NCI-H2029 (cell line): ENCODE measurements around the gene KCNMB1.
"Not testable (repeated sequence)": the region's sequence is repeated elsewhere in the genome, so short reads cannot be mapped to it uniquely, and the experiment has no call there.

Experiments
- DNase-seq: peaks from one replicate; lab custom pipeline; 2025; lab: John Stamatoyannopoulos, UW

KCNMB1 gene

DNA sequence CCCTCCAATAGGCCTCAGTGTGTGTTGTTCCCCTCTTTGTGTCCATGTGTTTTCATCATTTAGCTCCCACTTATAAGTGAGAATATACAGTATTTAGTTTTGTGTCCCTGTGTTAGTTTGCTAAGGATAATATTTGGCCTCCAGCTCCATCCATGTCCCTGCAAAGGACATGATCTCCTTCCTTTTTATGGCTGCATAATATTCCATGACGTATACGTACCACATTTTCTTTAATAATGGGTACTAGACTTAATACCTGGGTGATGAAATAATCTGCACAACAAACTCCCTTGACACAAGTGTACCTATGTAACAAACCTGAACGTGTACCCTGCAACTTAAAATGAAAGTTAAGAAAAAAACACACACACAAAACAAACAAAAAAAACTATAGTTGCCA is 12.6 kb downstream of the KCNMB1 start:
- DNase-seq, result not testable (repeated sequence)

DNA sequence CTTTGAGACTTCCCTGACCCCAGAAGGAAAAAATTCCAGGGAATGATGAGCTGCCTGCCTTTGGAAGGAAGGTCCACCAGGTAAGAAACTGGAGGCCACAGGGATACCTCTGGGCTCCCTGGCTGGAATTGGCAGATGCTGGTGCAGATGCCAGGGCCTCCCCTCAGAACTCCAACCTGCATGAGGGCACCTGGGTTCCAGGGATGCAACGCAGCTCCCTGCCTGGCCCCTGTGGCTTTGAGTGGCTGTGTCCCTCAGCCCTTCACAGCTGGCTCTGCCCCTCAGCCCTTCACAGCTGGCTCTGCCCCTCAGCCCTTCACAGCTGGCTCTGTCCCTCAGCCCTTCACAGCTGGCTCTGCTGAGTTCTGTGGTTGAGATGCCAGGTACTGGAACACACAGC is 13.9 kb downstream of the KCNMB1 start:
- no peak for DNase-seq

DNA sequence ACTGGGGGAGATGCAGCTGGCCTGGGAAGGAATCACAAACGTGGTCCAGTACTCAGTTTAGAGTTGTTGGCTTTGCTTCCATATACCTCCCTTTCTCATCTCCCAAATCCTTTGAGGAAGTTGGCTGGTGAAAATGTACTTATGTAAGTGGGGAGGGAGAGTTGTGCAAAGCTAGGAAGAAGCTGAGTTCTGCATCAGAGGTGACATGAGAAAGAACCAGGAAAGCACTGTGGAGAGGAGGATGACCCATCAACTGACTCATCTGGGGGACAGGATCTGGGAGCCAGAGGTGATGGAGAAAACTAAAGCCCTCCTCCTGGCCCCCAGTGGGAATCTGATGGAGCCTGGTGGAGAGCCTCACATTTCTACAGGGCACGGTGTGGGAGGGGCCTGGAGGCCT is 16.2 kb downstream of the KCNMB1 start:
- no peak for DNase-seq

DNA sequence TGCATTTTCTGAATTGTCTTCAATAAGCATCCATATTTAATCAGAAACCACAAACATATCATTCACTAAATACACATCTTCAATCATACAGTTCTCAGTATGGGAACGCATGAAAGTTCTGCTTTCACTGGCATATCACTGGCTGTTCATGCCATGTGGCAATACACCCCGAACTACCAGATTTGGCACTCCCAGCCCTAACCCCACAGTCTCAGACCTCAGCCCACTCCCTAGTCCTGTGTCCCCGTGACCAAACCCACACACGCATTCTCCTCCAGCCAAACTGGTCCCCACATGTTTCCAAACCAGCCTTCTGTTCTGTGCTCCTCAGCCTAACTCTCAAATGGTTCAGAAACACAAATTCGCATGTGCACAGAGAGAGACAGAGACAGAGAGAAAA is 20.6 kb downstream of the KCNMB1 start:
- DNase-seq, result no peak

DNA sequence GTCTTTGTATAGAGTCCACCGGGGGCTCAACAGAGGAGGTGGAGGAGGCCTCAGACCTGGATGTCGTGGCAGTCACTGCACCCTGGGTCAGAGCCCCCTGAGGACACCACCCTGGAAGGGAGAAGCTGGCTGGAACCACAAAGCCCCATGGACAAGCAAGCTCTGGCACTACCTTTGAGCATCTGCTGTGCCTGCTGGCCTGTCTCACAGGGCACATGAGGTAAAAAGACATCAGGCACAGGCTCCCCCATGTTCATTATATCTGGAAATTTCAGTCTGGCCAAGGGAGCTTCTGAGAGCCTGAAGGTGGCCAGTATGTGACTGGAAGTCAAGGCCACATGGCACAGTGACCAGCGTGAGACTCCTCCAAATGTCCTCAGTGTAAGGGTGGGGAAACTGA is 22.9 kb downstream of the KCNMB1 start:
- DNase-seq, result no peak

DNA sequence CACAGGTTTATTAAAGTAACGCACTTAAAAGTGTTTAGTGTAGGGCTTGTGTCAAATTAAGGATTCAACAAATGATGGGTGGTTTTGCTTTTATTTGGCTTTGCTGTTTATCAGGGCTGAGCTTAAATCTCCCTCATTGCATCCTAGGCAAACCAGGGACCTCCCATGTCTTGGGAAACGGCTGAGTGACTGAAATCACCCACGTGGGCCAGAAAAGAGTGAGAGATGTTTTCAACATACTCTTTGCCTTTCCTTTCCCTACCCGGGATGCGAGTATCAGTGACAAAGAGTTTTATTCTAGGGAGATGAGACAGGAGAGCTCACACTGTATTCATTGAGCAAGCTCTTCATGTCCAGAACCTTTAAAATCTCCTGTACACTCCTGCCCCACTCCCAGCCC is 23.3 kb downstream of the KCNMB1 start:
- no peak for DNase-seq

DNA sequence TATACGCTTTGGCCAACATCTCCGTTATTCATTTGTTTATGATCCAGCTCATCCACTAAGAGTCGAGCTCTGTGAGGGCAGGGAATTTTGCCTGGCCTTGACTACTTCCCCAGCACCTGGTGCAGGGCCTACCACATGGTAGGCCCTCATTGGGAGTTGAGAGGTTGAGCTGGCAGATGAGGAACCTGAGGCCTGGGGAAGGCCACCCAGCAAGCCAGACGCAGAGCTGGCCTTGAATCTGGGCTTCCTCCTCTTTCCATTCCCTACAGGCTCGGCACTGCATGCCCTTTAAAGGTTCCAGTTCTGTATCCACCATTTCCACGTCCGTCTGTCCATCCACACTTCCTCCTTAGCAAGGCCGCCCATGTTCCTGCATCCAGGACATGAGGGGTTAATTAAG is 24.2 kb downstream of the KCNMB1 start:
- DNase-seq, result no peak

DNA sequence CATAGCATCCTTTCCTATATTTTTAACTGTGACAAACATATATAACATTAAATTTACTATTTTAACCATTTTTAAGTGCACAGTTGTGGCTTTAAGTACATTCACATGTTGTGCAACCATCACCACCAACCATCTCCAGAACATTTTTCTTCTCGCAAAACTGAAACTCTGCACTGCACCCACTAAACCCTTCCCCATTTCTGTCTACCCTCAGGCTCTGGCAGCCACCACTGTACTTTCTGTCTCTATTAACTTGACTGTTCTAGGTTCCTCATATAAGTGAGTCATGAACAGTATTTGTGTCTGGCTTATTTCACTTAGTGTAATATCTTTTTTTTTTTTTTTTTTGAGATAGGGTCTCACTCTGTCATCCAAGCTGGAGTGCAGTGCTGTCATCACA is 25.5 kb downstream of the KCNMB1 start:
- no peak for DNase-seq

DNA sequence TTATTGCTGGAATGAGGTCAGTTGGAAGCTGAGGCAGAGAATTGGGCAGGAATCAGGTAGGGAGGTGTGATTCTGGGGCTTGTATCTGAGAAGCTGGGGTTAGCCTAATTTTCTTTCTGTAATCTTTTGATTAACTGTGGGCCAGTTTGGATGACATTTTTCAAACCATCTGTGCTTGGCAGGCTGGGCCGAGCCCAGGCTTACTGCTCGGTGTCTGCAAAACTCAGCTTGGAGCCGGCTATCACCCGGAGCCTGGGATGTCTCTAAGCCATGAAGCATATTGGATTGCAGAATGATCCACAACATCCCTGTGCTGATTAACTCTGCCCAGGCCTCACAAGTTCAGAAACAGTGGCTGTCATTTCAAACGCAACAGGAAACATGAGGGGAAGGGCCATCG is 26.5 kb downstream of the KCNMB1 start:
- DNase-seq, result no peak

DNA sequence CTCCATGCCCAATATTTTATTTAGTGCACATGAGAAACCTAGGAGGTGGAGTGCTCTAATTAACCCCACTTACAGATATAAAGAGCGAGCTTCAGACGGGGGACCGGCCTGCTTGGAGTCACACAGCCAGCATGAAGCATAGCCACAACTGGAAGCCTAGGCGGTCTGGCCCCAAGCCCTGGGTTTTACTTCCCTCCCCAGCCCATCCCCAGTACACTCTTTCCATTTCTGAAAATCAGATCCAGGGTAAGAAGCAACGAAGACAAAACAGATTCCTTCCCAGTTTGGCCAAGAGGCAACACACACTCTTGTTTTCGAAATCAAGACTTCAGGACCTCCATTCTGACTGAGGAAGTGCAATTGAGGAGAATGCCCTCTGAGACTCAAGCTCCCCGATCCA is 27.1 kb downstream of the KCNMB1 start:
- DNase-seq, result no peak

DNA sequence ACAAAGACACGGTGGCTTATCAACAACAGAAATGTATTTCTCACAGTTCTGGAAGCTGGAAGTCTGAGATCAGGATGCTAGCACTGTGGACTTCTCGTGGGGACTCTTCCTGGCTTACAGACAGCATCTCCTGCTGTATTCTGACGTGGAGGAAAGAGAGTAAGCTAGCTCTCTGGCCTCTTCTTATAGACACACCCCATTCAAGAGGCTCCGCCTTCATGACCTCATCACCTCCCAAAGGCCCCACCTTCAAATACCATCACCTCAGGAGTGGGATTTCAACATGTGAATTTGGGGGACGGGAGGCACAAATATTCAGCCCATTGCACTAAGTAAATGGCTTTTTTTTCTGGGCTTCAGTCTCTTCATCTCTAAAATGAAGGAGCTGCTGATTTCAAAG is 27.6 kb downstream of the KCNMB1 start:
- DNase-seq, result no peak

DNA sequence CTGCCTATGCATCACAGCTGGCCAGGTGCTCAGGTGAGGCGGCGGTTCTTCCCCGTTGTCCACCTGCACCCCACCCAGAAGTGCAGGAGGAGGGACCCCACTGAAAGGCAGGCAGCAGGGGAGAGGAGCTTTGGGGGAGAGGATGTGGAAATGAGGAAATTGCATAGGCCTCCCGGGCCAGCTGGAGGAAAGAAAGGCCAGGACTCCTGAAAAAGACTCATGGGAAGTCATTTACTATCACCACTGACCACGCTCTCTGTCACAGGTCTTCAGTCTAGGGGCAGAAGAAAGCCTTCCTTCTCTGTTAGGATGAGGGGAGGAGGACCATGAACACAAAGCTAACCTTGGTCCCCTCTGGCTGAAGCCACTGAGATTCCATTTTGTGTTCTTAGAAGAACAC is 28.1 kb downstream of the KCNMB1 start:
- no peak for DNase-seq

DNA sequence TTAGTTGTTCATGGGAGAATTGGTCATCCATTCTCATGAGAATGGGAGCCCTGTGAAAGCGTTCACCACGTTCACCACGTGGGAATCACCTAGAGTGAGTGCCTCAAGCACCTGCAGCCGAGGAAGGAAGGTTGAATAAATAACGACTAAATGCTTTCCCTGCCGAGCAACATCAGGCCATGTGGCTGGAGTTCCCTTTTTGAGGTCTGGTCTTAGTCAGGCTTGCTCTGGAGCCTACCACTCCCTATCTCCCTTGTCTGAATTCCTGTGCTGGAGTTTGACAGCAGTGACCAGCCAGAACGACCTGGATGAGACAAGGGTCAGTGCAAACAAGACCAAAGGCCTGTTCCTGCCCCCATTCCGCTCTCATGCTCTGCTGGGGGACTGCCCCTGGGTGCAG is 28.5 kb downstream of the KCNMB1 start:
- no peak for DNase-seq

DNA sequence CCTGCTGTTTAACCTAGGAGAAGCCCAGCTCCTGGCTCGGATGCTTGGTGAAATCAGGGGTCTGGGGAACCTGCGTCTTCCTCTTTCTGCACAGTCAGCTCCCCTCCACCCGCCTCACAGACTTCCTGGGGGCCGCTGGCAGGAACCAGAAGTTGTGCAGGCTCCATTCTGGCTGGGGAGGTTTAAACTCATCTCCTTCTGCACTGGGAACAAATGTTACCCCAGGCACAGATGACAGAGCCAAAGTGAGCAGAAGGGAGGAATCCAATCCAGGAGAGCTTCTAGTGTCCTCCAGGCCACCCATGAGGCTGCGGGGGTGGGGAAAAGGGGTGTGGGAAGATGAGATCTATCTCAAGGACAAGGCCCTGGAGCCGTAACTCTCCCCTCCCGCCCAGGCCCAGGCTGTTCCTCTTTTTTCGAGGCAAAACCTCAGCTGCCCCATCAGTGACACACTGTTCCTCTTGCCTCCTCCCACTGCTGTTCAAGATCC is 31.2 kb downstream of the KCNMB1 start:
- no peak for DNase-seq

DNA sequence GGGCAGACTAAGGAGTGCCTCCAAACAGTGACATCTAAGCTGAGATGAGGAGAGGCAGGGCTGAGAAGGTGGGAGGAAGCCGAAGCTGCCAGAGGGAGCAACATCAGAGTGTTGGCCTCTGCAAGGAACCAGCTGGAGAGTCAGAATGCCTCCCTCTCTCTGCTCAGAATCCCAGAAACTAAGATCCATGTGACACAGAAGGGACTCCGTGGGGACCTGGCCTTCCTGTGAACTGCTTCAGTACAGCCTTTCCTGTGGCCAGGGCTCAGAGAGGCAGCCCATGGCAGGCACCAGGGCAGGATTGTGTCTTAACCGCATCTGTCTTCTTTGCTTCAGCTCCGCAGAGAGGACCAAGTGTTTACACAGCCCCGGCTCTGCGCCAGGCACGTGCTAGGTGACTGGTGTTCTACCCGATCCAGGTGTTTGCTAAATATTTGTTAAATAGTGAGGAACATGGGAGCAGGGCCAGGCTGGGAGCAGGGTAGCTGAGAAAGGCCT is 33.5 kb downstream of the KCNMB1 start:
- peak; percentile 94 for DNase-seq

DNA sequence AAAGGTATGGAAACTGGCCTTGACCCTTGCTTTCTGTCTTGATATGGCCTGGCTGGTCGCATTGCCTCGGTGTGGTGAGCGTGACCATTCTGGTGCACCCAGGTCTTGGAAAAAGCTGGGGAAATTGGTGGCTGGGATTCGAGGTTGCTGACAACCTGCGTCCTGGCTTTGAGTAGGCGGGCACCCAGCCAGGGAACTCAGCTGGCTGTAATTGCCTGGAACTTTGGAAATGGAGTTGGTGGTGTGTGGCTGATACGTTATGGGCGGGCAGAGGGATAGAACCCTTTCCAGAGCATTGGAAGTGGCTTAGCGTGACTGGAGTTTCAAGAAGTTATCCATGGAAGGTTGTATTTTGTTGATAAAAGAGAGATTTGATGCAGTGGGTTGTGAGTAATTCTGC is 35.2 kb downstream of the KCNMB1 start:
- DNase-seq, result no peak

DNA sequence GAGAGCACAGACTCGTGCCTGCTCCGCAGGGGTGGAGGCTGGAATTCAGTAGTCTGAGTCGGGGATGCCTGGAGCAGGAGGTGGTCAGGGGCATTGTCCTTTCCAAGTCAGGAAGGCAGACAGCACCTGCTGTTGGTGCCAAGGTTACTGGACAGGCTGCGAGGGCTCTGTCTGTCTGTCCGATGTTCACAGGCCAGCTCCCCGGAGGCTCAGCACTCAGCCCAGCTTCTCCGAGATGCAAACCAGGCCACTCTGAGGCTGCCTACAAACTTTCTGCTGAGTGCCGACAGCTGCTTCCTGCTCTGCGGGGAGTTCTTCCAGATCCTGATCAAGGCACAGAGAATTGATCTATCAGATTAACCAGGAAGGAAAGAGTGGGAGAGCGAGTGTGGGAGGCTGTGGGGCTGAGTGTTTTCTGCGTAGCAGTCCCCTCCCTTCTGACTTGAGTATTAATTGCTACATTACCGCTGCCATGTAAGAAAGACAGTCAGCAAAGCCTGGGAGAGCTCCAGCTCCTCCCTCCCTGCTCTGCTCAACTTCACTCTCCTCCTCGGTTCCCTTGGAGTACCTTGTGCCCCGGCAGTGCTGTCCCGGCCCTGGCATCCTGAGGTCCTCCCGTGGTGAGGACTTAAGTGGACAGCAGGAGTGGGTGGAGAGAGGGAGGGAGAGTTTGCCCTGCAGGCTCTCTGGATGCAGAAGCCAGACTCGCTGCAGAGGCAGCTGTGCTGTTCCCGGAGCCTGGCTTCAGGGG is 36.0 kb downstream of the KCNMB1 start:
- no peak for DNase-seq

DNA sequence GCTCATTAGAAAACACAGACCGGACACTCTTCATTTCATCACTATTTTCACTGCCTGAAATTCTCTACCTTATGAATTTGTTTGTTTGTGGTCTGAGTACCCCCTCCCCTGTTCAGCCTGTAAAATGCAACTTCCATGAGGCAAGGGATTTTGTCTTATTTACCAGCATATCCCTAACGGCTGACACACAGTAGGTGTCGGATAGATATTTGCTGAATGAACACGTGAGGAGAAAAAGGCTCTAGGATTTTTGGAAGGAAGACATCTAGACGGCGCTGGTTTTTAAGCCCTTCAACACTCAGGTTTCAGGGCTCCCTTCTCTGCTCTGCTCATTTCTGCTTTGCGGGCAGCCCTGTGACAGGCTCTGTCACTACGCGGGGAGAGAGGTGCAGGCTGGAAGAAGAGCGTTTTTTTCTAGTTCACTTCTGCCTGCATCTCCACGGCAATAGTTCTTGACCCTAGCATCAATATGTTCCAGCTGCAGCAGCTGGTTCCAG is 41.0 kb downstream of the KCNMB1 start:
- no peak for DNase-seq

DNA sequence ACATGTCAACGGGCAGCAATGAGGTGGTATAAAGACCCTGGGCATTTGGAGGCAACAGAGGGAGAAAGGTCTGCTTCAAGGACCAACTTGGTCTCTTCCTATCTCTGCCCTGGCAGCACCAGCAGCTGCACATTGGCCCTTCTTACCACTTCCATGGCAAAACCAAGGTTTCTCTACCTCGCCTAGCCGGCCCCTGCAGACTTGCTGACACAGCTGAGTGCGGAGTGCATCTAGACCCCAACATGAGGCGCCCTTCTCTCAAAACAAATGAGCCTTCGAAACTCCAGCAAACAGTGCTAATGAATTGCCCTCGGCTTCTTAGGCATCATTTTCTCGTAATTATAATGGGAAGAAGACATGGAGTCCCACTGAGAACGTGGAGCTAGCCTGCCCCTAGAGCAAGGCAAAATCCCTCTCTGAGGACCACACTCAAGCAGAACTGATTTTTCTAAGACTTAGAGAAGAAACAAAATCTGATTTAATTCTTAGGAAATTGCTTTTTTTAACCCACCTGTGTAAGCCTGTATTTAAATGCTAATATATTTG is 42.1 kb downstream of the KCNMB1 start:
- no peak for DNase-seq

DNA sequence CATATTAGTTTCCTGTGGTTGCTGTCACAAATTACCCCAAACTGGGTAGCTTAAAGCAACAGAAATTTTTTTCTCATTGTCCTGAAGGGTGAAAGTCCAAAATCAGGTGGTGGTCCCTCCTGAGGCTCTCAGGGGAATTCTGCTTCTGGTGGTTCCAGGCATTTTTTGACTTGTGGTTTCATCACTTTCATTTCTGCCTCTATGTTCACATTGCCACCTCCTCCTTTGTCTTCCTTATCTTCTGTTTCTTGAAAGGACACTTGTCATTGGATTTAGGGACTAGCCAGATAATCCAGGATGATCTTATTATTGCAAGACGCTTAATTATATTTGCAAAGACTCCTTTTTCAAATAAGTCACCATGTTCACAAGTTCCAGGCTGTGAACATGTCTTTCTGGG is 43.2 kb downstream of the KCNMB1 start:
- DNase-seq, result no peak

DNA sequence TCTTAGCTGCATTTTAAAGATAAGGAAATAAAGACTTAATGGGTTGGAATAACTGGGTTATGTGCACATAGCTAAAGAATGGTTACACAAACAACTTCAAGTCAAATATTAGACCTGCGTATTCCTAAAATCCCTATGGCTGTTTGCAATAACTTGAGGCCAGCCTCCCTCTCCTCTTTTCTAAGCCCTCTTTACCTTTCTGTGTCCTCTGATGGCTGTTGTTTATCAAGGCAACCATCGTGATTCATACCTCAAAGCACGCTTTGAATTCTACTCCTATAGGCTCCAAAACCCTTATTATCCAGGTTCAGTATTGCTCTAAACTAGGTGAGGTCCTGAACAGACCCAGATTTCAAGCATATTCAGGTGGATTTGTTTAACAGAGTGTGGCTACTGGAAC is 46.0 kb downstream of the KCNMB1 start:
- DNase-seq, result no peak

DNA sequence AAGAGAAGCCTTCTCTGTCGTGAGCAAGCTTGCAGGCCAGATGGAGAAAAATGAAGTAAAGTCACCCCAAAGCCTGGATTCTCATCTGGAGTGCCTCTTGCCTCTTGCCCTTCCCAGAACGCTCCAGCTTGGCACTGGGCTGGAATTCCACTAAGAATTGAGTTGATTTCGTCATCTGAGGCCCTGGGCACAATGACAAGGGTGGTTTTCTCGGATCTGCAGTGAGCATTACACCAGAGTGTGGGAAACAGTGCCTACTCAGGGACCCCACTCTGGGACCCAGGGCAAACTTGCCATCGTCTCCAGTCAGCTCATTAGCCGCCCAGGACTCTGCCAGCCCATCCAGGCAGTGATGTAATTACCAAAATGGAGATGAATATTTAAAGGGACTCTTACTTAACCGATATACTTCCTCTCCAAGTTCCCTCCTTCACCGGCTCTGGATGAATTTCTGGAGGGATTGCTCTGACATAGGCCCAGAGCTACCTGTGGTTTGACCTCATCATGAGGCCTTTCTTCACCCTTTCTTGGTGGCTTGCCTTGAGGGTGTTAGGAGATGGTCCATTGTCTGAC is 46.9 kb downstream of the KCNMB1 start:
- no peak for DNase-seq

DNA sequence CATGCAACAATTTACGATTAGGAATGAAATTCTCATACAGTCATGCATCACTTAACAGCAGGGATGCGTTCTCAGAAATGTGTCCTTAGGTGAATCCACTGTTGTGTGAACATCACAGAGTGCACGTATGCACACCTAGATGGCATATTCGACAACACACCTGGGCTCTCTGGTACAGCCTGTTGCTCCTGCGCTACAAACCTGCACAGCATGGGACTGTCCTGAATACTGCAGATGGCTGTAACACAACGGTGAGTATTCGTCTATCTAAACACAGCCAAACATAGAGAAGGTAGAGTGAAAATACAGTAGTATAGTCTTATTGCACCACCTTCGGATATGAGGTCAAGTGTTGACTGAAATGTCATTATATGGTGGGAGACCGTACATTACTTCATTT is 47.6 kb downstream of the KCNMB1 start:
- DNase-seq, result no peak
